Fibroblast of lung (primary cell): Measurements from ENCODE around the gene TTLL10.

ENCODE experiments used
- CTCF ChIP-seq, 2 donors: IDR thresholded peaks in 1 of 2; conservative IDR thresholded peaks in 1 of 2; 1 replicate in 1 of 2; 2 replicates in 1 of 2; pipeline ENCODE4 v1.5.1; 2011 to 2012; ENCODE audit warnings: low read length in 2 of 2, control low read depth in 1 of 2, inconsistent platforms in 1 of 2, low read depth in 1 of 2, mild to moderate bottlenecking in 1 of 2
- EZH2 ChIP-seq: IDR thresholded peaks from 2 replicates; pipeline ENCODE4 v1.5.1; 2012; ENCODE audit warnings: low read length, control low read depth, mild to moderate bottlenecking; ENCODE audit errors: missing control alignments

DNA sequence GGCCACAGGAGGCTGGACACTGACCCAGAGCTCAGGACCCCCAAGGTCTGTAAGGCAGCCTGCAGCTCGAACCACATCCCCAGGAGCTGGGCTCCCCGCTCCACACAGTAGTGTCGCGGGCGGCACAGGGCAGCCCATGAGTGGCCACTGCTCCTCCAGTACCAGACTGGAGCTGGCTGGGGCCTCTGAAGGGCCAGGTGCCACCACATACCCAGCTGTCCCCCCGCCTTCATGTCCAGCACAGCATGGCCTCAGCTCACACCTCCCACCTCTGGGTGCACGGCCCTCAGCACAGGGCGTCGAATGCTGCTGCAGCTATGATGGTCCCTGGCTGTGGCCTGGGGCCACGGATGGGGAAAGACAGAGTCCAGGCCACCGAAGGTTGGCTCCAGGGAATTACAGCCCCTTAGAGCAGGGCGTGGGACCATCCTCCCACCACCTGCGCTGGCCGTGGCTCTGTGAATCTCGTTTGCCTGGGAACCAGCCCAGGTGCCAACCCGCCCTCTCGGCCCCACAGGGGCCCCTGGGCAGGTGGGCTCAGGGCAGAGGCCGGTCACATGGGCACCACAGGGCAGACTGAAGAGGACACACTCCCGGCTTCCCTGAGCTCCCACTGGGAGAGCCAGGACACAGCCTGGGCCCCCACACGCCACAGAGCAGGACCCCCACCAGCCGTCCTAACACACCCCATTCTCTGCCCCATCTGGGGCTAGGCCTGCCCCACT lies 42.4 kb downstream of the TTLL10 start:
- TF ChIP-seq CTCF (conservative IDR thresholded peaks at IDR 0.05 in 1 of 2, IDR thresholded peaks at IDR 0.05 in 1 of 2; ENCODE audit: low read depth in 1 of 2, low read length in 2 of 2): no peak
- no peak for TF ChIP-seq EZH2
